Stimulated activated memory B cell treated with anti-CD40 and anti-IgM and Interleukin-4, amounts not matched to agents 10 μg/mL and 1 μg/mL and 100 μg/mL, for 72 hours (primary cell): Measurements from ENCODE around the gene ILF2.
A peak's percentile ranks its signal among the peaks of the same experiment; 100 is the strongest.

Experiments
- ATAC-seq: fragments of 150-1000 bp; cut with Tn5 transposase; 2 replicates; pipeline ENCODE4 v1.10.0; 2021
- H3K27ac Mint-ChIP-seq: one replicate; pipeline ENCODE4 v1.8.0; 2022; ENCODE audit warnings: mild to moderate bottlenecking, mixed read lengths
- H3K27me3 Mint-ChIP-seq: one replicate; pipeline ENCODE4 v1.8.0; 2022; ENCODE audit warnings: mixed read lengths
- H3K36me3 Mint-ChIP-seq: one replicate; pipeline ENCODE4 v1.8.0; 2022; ENCODE audit warnings: mixed read lengths
- H3K4me1 Mint-ChIP-seq: one replicate; pipeline ENCODE4 v1.8.0; 2022; ENCODE audit warnings: mixed read lengths
- H3K4me3 Mint-ChIP-seq: one replicate; pipeline ENCODE4 v1.8.0; 2022; ENCODE audit warnings: mild to moderate bottlenecking, moderate library complexity, mixed read lengths
- H3K9me3 Mint-ChIP-seq: one replicate; pipeline ENCODE4 v1.8.0; 2022; ENCODE audit warnings: mixed read lengths

The ILF2 gene

DNA sequence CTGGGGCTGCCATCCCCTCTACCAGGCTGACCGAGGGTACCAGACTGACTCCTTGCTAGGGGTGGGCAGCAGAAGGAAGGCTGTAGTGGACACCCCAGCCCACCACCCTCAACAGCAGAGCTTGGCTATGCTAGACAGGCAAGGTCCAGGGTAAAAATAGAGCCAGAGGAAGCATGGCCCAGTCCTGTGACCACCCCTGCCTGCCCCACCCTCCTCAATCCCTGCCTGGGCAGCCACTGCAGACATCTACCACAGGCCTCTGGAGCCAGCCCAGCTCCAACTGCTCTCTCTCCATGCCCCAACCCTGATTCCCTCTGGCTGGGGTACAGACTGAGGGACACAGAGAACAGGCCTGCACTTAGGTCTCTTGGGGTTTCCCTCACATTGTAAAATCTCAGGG is 40.8 kb downstream of the ILF2 start:
- Mint-ChIP-seq H3K27me3 (no peaks in the 10 kb centered on the region), H3K4me3 (no peak overlapping the region), H3K27ac (no peak overlapping the region), H3K36me3 (peaks cover 13% of the 10 kb centered on the region), H3K4me1 (peaks cover 49% of the 10 kb centered on the region), H3K9me3 (peaks cover 4% of the 10 kb centered on the region)
- no peak for ATAC-seq

DNA sequence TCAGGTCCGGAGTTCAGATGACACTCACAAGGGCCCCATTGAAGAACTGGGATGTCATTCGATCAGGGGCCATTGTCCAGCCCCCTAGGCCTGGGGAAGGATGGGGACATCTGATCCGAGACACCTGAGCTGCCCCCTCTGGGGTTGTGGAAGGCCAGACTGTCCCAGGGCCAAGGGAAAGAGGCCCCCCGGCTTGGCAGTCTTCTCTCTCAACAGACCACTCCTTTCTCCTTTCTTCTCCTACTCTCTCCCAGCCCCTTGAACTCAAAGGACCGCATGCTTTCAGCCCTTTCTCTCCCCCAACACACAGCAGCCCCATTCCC is 41.5 kb downstream of the ILF2 start:
- H3K4me3 Mint-ChIP-seq: no peak overlapping the region
- peaks cover 4% of the 10 kb centered on the region for H3K9me3 Mint-ChIP-seq
- H3K27me3 Mint-ChIP-seq: no peaks in the 10 kb centered on the region
- H3K36me3 Mint-ChIP-seq: peaks cover 10% of the 10 kb centered on the region
- no peak overlapping the region for H3K27ac Mint-ChIP-seq
- no peak for ATAC-seq
- peaks cover 49% of the 10 kb centered on the region for H3K4me1 Mint-ChIP-seq

DNA sequence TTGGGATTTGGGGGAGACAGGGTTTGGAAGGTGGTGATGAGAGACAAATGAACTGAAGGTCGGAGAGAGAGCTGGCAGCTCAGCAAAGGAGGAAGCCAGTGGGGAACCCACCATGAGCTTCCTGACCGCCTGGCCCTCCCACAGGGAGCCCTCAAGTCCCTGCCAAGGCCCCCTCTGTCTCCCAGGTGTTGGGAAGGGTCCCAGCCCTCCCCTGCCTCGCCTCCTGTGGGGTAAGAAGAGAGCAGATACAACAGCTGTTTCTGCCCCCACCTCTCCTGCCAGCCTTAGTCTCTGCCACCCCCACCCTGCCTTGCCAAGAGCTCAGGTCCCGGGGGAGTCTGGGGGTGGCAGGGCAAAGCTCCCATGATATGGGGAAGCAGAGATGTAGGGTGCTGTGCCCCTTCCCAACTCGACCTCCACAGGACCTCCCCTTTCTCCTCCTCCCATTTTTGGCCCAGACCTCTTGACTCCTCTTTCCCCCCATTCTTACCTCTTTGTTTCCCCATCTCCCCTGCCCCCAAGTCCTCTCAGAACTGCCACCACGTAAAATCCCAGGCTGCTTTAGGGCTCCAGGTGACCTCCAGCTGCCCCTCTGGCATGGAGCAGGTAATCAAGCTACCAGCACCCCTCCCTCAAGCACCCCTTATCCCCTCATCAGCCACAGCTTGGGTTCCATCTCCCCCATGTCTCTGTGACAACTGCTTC is 42.0 kb downstream of the ILF2 start:
- Mint-ChIP-seq H3K36me3 (peaks cover 9% of the 10 kb centered on the region), H3K4me1 (peaks cover 49% of the 10 kb centered on the region), H3K27ac (peak overlapping the region; percentile 52), H3K9me3 (peaks cover 4% of the 10 kb centered on the region), H3K27me3 (no peaks in the 10 kb centered on the region), H3K4me3 (no peak overlapping the region)
- no peak for ATAC-seq

DNA sequence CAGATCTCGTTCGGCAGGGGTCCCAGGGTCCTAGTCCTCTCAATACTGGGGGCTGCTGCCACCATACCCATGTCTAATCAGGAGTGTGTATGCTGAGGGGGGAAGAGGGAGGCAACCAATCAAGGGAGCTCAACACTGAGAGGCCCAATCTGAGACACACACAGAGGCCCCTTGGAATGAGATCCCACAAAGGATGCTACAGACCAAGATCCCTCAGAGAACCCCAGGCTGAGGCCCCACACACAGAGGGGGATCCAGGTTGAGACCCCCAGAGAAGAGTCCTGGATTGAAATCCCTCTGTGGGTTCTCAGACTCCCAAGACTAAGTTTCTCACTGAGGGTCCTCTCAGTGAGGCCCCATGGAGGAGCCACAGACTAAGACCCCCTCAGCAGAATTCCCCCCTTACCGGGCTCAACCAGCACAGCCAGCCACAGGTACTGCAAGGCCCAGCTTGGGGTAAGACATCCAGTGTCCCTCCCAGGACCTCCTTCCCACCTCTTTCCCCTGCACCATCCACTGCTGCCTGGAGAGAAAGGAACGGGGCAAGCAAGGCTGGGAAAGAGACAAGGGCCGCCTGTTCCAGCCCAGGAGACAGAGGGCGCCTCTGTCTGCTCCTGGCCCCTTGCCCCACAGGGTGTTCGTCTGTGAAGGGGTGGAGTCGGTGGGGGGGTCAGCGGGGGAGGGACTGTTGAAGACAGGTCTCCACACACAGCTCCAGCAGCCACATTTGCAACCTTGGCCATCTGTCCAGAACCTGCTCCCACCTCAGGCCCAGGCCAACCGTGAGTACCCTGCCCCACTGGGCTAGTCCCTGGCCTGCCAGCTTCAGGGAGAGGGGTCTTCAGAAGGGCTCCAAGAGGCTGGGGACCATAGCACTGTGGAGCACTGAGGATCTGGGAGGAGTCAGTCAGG is 42.8 kb downstream of the ILF2 start, which contains the start of gene S100A1:
S100A1 (plus strand) TSS at position 720 of the 912 bp plus-strand sequence. CDS start 2,088 bp downstream, outside the sequence.
- H3K4me3 Mint-ChIP-seq: peak within 1 kb of the TSS; percentile 62
- ATAC-seq: peak; percentile 2
- H3K27me3 Mint-ChIP-seq: no peaks in the 10 kb centered on the region
- H3K27ac Mint-ChIP-seq: peak within 1 kb of the TSS; percentile 87
- H3K4me1 Mint-ChIP-seq: peaks cover 45% of the 10 kb centered on the region
- peaks cover 11% of the 10 kb centered on the region for H3K36me3 Mint-ChIP-seq
- H3K9me3 Mint-ChIP-seq: no peaks in the 10 kb centered on the region

DNA sequence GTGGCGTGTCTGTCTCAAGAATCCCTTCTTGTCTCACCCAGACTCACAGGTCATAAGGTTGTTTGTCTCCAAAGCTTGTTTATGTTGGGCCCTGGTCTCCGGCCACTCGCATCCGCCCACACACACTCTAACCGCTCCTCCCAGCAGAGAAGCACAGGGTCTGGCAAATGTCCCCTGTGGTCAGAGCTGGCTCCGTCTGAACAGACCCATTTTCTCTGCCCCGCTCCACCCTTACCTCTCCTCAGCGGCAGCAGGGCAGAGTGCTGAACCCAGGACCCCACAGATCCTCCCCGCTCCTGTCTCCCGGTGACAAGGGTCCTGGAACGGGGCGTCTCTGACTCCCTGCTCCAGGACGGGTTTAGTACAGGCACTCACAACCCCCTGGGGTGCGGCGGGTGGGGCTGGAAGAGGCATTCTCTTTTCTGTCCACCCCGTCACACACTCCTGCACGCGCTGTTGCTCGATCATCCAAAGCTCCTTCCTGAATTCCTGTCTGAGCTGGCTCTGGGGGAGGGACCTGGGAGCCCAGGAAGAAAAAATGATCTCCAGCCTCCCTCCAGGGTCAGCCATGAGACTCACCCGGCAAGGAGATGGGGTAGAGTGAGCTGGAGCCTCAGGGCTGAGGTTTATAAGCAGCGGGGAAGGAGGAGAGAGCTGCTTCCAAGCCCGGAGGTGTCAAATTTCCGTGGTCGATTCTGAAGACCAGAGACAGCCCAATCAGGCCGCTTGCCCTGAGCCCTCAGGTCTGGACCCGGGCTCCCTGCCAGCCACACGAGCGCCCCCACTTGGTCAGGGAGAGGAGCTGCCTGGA is 43.7 kb downstream of the ILF2 start, which contains the start of gene S100A13:
S100A13 (minus strand) TSS at position 602 of the 811 bp plus-strand sequence. CDS start 1,033 bp downstream, outside the sequence.
- H3K27ac Mint-ChIP-seq: peak within 1 kb of the TSS; percentile 87
- H3K9me3 Mint-ChIP-seq: no peaks in the 10 kb centered on the region
- no peaks in the 10 kb centered on the region for H3K27me3 Mint-ChIP-seq
- peak within 1 kb of the TSS; percentile 62 for H3K4me3 Mint-ChIP-seq
- peaks cover 7% of the 10 kb centered on the region for H3K36me3 Mint-ChIP-seq
- ATAC-seq: peak; percentile 56
- H3K4me1 Mint-ChIP-seq: peaks cover 43% of the 10 kb centered on the region

DNA sequence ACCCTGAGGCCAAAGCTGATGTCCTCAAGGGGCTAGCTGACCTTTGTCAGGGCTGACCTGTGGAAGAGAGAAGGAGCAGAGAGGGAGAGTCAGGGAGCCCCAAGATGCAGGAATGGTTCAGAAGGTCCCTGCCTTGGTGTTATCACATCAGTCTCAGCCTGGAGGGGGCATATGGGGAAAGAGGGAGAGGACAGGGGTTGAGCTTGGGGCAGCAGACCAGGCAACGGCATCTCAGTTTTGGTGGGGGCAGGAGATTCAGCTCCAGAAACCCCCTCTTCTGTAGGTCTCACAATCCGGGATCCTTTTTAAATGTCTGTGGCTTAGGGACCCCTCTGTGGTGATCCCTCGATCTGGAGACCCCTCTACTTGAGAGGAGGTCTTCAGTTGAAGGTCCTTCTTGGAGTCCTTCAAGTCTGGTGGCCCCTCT is 44.3 kb downstream of the ILF2 start:
- H3K4me3 Mint-ChIP-seq: no peak overlapping the region
- H3K27me3 Mint-ChIP-seq: no peaks in the 10 kb centered on the region
- no peak for ATAC-seq
- H3K4me1 Mint-ChIP-seq: peaks cover 43% of the 10 kb centered on the region
- no peaks in the 10 kb centered on the region for H3K9me3 Mint-ChIP-seq
- H3K27ac Mint-ChIP-seq: peak overlapping the region; percentile 87
- peaks cover 7% of the 10 kb centered on the region for H3K36me3 Mint-ChIP-seq

DNA sequence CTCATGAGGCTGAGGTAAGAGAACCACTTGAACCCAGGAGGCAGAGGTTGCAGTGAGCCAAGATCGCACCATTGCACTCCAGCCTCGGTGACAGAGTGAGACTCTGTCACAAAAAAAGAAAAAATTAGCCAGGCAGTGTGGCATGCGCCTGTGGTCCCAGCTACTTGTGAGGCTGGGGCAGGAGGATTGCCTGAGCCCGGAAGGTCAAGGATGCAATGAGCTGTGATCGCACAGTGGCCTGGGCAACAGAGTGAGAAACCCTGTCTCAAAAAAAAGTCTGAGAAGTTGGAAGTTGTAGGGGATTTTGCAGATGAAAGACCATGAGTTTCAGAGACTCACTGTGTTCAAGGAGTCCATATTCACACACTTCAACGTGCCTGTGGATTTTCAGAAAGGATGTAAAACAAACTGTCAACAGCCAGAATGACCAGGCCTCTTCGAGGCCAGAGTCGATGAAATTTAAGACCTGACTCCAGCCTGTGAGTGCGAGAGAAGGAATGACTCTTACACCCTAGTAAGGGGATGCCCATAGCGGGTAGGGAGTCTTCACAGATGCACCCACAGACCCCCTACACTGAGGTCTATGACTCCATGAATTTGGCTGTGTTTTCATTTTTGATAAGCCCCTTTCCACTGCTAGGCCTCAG is 45.7 kb downstream of the ILF2 start:
- Mint-ChIP-seq H3K27ac (no peak overlapping the region), H3K36me3 (peaks cover 7% of the 10 kb centered on the region), H3K27me3 (no peaks in the 10 kb centered on the region), H3K4me3 (no peak overlapping the region), H3K9me3 (no peaks in the 10 kb centered on the region), H3K4me1 (peaks cover 43% of the 10 kb centered on the region)
- ATAC-seq: no peak

DNA sequence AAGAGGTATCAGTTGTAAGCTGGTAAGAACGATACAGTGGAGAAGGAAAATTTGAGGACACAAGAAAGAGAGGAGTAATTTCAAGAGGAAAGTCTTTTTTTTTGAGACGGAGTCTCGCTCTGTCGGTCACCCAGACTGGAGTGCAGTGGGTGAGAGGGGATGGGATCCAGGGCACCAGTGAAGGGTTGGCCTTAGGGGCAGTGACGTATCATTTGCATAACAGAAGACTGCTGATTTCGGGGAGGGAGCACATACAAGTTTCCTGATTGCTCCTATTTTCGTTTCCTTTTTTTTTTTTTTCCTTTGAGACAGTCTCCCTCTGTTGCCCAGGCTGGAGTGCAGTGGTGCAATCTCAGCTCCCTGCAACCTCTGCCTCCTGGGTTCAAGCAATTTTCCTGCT is 47.7 kb downstream of the ILF2 start:
- Mint-ChIP-seq H3K4me1 (peaks cover 27% of the 10 kb centered on the region), H3K4me3 (no peak overlapping the region), H3K27me3 (no peaks in the 10 kb centered on the region), H3K36me3 (peaks cover 7% of the 10 kb centered on the region), H3K27ac (peak overlapping the region; percentile 17), H3K9me3 (no peaks in the 10 kb centered on the region)
- no peak for ATAC-seq

DNA sequence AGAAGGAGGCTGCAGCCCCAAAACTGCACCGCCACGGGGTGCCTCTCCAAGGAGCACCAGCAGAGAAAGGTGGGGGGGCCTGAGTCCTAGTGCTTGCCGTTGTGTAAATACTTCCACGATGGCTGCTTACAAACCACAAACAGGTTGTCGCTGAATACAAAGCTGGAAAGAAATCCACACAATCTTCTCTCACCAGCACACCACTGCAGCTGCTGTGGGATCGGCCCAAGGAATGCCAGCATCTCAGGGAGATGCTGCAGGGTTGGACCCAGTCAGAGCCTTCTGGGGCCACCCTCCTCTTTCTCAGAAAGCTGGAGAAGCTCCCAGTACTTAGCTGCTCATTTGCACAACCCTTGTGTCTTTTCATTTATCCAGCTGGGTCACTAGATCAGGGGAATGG is 51.6 kb downstream of the ILF2 start:
- no peak for ATAC-seq
- Mint-ChIP-seq H3K27me3 (no peaks in the 10 kb centered on the region), H3K27ac (no peak overlapping the region), H3K4me1 (peaks cover 32% of the 10 kb centered on the region), H3K4me3 (no peak overlapping the region), H3K9me3 (no peaks in the 10 kb centered on the region), H3K36me3 (peaks cover 6% of the 10 kb centered on the region)

DNA sequence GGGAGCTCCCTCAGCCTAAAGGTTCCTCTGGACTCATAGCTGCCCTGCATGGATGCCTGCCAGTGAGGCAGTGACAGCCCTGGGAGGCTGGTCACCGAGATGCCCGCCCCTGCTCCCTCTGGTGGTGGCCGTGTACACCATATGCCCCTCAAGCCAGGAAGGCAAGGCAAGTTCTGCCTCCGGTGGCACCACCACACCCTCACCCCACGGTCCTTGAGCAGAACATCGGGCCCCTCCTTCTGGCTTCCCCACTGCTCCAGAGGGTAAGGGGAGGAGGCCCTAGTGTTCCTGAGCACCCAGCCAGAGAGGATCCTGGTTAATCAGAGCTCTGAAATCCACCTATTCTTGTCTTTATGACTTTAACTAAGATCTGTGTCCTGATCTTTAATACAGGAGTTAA is 53.1 kb downstream of the ILF2 start:
- Mint-ChIP-seq H3K36me3 (no peaks in the 10 kb centered on the region), H3K4me3 (no peak overlapping the region)

DNA sequence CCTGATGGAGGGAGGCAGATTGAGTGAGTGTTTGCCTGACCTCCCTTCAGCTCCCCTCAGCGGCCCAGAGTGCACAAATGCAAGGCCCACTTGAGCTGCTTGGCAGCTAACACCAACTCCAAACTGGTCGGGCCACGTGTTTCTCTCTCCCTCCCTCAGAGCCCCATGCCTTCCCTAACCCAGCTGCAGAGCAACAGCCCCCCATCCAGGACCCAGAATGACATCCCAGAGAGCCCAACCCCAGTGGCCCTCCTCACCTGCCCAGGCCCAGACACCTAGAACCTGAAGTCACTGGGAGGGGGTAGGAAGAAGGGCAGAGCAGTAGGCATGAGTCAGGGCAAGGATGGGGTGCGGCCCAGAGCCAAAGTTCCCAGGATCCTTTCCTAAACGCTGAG is 53.9 kb downstream of the ILF2 start:
- H3K27ac Mint-ChIP-seq: peak overlapping the region; percentile 70
- H3K27me3 Mint-ChIP-seq: no peaks in the 10 kb centered on the region
- ATAC-seq: no peak
- H3K36me3 Mint-ChIP-seq: no peaks in the 10 kb centered on the region
- no peak overlapping the region for H3K4me3 Mint-ChIP-seq
- no peaks in the 10 kb centered on the region for H3K9me3 Mint-ChIP-seq
- H3K4me1 Mint-ChIP-seq: peaks cover 25% of the 10 kb centered on the region

More for the DNA sequence above, 53.1 kb downstream of the ILF2 start:
- peaks cover 25% of the 10 kb centered on the region for H3K4me1 Mint-ChIP-seq
- peak overlapping the region; percentile 70 for H3K27ac Mint-ChIP-seq
- peak; percentile 87 for ATAC-seq
- no peaks in the 10 kb centered on the region for H3K27me3 Mint-ChIP-seq
- H3K9me3 Mint-ChIP-seq: no peaks in the 10 kb centered on the region

DNA sequence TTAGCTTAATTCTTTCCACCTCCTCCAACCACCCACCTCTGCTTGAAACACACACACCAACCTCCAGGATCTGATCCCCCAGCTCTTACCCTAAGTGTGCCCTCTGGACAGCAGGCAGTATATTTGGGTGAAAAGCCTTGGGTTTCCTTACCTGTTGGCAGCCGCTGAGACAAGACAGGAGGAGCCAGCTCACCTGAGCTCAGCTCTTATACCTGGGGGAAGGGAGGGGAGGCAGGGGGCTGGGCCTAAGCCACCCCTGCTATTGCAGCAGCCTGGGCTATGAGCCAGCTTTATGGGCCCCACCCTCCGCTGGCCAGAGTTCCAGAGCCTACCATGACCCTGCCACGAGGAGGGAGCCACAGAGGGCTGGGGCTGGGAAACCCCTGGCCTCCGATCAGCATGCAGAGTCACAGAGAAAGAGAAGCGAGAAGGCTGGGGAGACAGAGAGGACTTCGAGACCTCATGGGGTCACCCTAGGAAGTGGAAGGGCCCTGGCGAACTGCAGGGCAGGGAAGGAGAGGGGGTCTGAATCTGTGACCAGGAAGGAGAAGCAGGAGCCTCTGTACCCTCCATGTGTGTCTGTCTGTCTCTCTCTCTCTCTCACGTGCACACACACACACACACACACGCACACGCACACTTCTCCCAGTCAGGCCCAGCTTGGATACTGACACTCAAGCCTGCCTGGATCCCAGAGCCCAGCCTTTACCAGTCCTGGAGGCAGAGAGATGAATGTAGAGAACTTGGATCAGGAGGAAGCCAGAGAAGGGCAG is 54.5 kb downstream of the ILF2 start, which contains the start of gene S100A14:
S100A14 (minus strand) TSS at position 182 of the 773 bp plus-strand sequence. CDS start 467 bp downstream, outside the sequence.
- Mint-ChIP-seq H3K4me1 (peaks cover 27% of the 10 kb centered on the region), H3K27ac (peak within 1 kb of the TSS; percentile 70), H3K27me3 (no peaks in the 10 kb centered on the region), H3K36me3 (no peaks in the 10 kb centered on the region), H3K4me3 (no peak within 1 kb of the TSS), H3K9me3 (no peaks in the 10 kb centered on the region)
- ATAC-seq: peak; percentile 24

DNA sequence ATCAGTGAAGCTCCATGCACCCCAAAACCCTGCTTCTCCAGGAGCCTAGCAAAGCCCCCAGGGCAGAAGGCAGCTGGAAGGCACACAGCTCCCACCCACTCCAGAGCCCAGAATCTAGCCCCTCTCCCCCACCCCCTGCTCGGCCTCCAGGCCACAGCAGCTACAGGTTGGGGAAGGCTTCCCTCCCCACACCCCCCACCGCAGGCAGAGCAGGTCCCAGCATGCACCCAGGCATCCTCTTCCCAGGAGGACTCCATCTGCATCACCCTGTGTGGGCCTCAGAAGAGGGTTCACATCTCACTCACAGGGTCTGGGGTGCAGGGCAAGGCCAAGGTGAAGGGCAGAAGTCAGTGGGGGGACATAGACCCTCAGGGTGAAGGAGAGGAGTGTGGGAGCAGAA is 55.4 kb downstream of the ILF2 start:
- ATAC-seq: no peak
- Mint-ChIP-seq H3K4me3 (no peak overlapping the region), H3K9me3 (no peaks in the 10 kb centered on the region), H3K36me3 (no peaks in the 10 kb centered on the region), H3K27me3 (no peaks in the 10 kb centered on the region), H3K4me1 (peaks cover 29% of the 10 kb centered on the region), H3K27ac (peak overlapping the region; percentile 35)

DNA sequence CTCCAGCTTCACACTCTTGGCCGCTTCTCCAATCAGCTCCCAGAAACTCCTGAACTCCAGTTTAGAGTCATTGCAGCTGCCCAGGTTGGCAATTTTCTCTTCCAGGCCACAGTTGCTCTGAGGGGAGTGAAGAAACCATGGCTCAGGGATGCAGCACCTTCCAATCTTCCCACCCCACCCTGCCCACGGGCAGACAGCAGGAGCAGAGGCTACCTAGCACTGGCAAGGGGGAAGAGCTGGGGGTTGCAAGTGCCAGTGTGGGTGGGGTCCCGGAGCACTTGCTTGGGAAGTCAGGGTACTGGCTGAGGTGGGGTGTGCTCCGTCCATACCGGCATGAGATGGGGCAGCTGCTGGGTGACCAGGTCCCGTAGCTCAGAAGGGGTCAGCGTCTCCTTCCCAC is 55.9 kb downstream of the ILF2 start:
- Mint-ChIP-seq H3K4me3 (no peak overlapping the region), H3K27ac (peak overlapping the region; percentile 40)
- ATAC-seq: no peak

More for the DNA sequence above, 55.9 kb downstream of the ILF2 start:
- Mint-ChIP-seq H3K27me3 (no peaks in the 10 kb centered on the region), H3K36me3 (no peaks in the 10 kb centered on the region), H3K4me1 (peaks cover 29% of the 10 kb centered on the region), H3K9me3 (no peaks in the 10 kb centered on the region)
